Stimulated activated CD4-positive, alpha-beta T cell treated with anti-CD3 and anti-CD28 coated beads, TNF-alpha, amount 100 ng/mL, for 1 hour (primary cell): ENCODE data around the gene PLCB4.
"Not testable (repeated sequence)": the region's sequence is repeated elsewhere in the genome, so short reads cannot be mapped to it uniquely, and the experiment has no call there.

Experiments
- DNase-seq, 3 donors: peaks; one replicate each; pipeline ENCODE4 v3.0.0-alpha.2; 2020; ENCODE audit warnings: low read depth in 3 of 3, low spot score in 1 of 3

Gene PLCB4

GRCh38 chr20:9068841-9069663 lies at the start of gene PLCB4:
Gene PLCB4 (plus strand): TSS chr20:9069087. CDS start chr20:9307815, 238,728 bp downstream.
- DNase-seq: no peak

DNA sequence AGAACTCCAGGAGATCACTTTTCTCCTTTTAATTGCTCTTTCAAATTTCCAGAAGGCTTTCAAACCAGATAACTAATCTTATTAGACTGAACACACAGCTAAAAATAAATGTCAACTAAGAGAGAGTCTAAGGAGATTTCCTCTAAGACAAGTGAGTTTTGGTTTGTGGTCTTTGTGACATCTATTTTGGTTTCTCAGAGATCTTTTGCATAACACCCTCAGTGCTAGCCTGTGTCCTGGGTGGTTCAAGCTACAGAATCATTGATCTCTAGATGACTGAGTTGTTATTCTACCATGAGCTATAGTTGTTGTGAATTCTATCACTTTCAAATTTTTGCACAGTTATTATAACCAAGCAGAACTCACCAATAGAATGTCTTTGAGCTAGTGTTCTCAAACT lies 49.1 kb upstream of the PLCB4 start:
- DNase-seq: no peak

DNA sequence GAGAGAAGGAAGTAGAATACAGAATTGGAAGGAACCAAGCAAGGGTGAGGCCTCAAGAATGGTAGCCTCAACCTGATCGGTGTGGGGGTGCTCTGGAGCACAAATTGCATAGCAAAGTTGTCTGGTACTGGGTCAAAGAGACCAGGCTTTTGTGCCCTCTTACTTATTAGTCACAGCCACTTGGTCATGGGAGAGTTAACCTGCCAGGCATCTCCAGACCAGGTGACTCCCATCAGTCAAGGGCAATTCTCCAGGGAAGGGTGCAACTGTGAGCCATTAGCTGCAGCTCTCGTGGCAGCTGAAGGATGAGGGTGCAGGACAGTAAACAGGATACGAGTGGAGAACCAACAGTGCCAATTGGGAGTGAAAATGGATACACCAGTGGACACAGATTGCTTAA lies 47.7 kb upstream of the PLCB4 start:
- no peak for DNase-seq

DNA sequence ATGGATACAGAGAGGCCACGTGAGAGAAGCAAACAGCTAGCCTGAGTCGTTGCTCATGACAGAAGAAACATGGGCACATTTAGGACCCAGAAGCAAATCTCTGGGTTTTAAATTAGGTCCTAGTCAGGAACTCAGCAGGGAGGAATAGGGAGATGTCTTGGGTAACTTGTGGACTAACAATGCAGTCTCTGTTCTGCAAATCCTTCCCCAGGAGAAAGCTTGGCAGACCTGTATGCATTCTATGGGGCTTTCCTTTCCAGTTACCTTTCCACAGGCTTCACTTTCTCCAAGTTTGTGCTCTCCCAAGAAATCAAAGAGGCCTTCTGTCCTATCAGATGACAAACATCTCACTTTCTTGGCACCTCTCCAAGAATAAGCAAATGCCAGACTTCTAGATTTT lies 47.2 kb upstream of the PLCB4 start:
- no peak for DNase-seq

- DNase-seq: no peak
Measured at GRCh38 chr20:9022376-9022775, 46.5 kb upstream of the PLCB4 start.

GRCh38 chr20:9024606-9025005 lies 44.3 kb upstream of the PLCB4 start:
- no peak for DNase-seq

DNA sequence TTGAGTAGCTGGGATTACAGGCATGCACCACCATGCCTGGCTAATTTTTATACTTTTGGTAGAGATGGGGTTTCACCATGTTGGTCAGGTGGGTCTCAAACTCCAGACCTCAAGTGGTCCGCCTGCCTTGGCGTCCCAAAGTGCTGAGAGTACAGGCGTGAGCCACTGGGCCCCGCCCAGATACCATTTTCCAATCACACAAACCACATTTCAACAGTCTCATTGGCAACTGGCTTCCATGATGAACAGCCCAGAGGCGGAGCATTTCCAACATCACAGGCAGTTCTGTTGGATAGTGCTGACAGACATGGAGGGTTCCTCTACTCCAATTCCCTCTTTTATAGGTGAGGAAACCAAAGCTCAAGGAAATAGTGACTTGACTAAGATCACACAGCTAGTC lies 43.9 kb upstream of the PLCB4 start:
- DNase-seq: no peak

DNA sequence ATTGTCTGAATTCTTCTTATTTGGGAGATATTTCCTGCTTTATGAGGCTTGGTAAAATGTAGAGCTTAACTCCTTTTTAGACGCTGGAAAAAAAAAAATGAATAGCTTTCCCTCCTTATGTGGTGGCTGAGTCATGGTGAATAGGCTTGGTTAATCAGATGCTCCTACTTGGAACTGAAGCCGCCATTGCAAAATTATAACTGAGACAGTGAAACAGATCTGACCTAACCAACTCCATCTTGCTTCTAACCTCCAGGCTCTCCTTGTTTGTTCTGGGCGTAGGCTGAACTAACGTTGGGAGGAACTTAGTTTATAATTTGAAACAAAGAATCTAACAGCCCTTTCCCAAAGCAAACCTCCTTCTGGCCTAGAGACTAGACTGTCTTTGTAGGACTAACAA lies 43.2 kb upstream of the PLCB4 start:
- DNase-seq: no peak

DNA sequence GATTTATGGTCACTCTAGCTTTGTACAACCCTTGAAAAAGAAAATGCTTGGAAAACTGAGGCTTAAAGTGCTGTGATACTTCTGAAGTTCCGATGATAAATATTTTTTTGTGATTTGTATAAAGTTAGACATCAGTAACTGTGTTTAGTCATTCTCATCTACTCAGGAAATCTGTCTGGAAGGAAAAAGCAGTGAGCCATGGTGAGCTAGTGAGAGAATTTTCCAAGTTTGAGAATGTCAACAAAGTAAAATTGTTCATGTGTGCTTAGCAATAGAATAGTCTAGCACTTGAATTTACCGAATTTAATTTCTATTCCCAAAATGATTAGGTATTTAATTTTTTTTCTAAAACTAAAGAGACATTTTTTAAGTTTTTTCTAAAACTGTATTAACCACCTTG lies 41.3 kb upstream of the PLCB4 start:
- DNase-seq: no peak

GRCh38 chr20:9028419-9028818 lies 40.5 kb upstream of the PLCB4 start:
- DNase-seq: no peak

- DNase-seq: no peak
Measured at GRCh38 chr20:9031991-9032390, 36.9 kb upstream of the PLCB4 start.

GRCh38 chr20:9032758-9033157 lies 36.1 kb upstream of the PLCB4 start:
- DNase-seq: no peak

- DNase-seq: no peak
Measured at GRCh38 chr20:9035126-9035525, 33.8 kb upstream of the PLCB4 start.

- DNase-seq: no peak
Measured at GRCh38 chr20:9036593-9036992, 32.3 kb upstream of the PLCB4 start.

DNA sequence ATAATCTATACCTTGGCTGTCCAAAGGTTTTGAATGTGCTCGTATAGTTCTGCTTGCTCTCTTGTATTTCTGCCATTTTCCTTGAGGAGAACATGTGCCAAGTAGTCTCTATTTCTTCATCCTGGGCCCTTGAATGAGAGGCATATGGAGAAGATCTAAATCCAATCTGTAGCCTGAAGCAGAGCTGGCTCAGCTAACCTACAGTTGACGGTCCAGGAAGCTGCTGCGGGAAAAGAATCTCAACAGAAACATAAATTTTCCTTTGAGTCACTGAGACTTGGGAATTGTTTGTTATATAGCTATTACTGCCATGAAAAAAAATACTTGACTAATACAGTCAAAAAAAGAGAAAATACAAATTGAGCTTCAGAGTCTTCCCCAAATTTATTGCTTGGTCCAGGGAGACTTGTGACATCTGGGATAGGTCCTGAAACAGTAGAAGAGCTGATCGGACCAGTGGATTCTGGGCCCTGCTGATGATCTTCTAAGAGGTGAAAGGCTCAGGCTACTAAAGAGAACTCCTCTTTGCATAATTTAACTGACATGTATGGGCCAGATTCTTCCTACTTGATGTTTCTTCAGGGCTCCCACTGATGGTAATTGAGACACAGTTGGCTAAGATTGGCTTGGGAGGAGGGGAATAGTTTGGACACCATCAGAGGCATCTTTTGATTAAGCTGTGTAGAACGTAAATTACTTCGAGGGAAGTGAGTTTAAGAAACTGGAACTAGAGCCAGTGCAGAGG lies 29.9 kb upstream of the PLCB4 start:
- DNase-seq: no peak

DNA sequence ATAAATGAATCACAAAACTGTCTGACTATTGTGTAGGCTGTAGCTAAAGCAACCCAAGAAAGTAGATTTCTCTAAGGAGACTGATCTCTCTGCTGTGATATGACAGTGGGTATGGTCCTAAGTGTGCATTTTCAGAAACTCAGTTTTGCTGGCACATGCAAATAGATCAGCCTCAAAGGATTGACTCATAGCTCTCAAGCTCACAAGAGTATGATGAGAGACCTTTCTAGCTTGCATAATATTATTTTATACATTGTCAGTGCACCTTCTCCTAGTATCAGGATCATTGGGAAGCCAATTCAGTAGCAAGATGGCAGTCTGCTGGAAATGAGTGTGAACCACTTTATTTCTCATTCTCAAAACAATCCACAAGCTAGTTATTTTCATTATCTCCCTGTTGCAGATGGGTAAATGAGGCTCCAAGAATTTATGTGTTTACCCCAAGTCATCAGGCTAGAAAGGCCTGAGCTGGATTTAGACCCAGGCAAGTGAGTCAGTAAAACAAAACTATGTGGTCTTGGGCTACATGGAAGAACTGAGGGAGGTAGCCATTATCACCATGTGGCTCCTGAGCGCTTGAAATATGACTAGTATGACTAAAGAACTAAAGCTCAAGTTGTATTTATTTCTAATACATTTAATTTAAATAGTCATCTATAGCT lies 27.9 kb upstream of the PLCB4 start:
- no peak for DNase-seq

GRCh38 chr20:9043364-9043763 lies 25.5 kb upstream of the PLCB4 start:
- no peak for DNase-seq

- not testable (repeated sequence) for DNase-seq
Measured at GRCh38 chr20:9047928-9048327, 21.0 kb upstream of the PLCB4 start.

DNA sequence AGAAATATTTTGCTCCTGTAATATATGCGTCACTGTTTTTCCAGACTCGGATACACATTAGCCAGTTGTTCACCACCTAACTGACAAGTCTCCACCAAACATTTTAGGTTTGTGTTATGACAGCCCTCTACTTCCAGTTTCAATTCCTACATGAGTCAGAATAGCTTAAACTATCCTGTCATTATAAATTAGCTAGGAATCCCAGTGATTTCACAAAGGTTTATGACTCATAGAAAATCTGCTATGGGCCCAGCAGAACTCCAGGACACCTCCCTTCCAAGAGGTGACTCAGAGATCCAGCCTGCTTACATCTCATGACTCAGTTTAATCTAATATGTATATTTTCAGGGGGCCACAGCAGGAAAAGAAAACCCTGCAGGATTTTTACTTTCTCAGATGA lies 17.4 kb upstream of the PLCB4 start:
- DNase-seq: no peak

- DNase-seq: no peak
Measured at GRCh38 chr20:9052136-9052535, 16.8 kb upstream of the PLCB4 start.

DNA sequence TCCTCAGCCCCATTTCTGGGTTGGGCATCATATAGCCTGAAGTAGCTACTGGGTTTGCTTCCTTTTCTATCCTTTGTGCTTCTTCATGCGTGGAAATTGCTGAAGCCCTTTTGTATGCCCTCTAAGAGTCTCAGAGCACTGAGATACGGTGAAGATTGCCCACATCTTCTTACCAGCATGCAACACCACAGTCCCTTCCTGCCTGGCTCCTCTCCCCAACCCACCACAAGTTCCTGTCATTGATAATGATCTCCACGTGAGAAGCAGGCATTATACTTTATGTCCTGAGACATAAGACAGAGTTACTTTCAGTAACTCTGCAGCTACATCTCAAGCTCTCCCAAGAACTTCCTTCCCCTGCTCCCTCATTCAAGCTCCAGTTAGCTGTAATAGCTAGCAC lies 15.8 kb upstream of the PLCB4 start:
- no peak for DNase-seq

DNA sequence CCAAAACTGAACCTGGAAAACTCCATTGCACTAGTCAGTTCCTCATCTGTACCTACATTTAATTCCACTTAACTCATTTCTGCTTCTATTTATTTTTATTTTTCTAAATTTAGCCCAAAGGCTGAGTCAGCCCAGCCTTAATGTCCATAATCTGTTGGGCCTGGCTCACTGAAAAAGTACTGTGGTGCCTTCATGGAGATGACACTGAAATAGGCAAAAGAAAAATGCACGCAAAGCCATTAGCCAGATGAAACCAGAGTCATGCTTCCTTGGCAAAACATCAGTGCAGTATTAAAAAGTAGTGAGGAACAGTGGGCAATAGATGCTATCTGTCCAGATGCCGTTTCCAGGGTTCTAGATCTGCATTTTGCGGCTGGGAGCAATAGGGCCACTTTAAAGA lies 14.7 kb upstream of the PLCB4 start:
- no peak for DNase-seq
